HepG2 (cell line): Measurements from ENCODE around the gene AHNAK. TPM values are rescaled to one million over a fixed set of nuclear protein-coding genes. Genes with fewer than 3 reads are reported as not detected.

Experiments used
- ATF5 ChIP-seq: sonication (generic); formaldehyde crosslinking; IDR thresholded peaks from 2 replicates; pipeline ENCODE4 v1.4.0; 2020; ENCODE audit warnings: mild to moderate bottlenecking, low read depth, missing genetic modification reagents
- FOXK2 ChIP-seq: fragments of 450-650 bp; IDR thresholded peaks from 2 replicates; pipeline ENCODE4 v1.6.1; 2016
- HOXA5 ChIP-seq: sonication (generic); formaldehyde crosslinking; IDR thresholded peaks from 2 replicates; pipeline ENCODE4 v1.4.0; 2020; ENCODE audit warnings: missing genetic modification reagents
- KLF6 ChIP-seq: IDR thresholded peaks from 2 replicates; pipeline ENCODE4 v1.8.0; 2016; ENCODE audit warnings: missing biosample characterization, missing genetic modification reagents
- NFE2 ChIP-seq: sonication (generic); formaldehyde crosslinking; IDR thresholded peaks from 2 replicates; pipeline ENCODE4 v1.4.0; 2020; ENCODE audit warnings: missing genetic modification reagents
- SALL1 ChIP-seq: sonication (generic); formaldehyde crosslinking; IDR thresholded peaks from 2 replicates; pipeline ENCODE4 v1.8.0; 2022; ENCODE audit warnings: mild to moderate bottlenecking, missing genetic modification reagents
- SNAPC4 ChIP-seq: sonication (generic); formaldehyde crosslinking; IDR thresholded peaks from 2 replicates; pipeline ENCODE4 v1.4.0; 2020; ENCODE audit warnings: mild to moderate bottlenecking, missing genetic modification reagents
- ZFP37 ChIP-seq: sonication (generic); formaldehyde crosslinking; IDR thresholded peaks from 2 replicates; pipeline ENCODE4 v1.4.0; 2020; ENCODE audit warnings: missing genetic modification reagents, borderline replicate concordance
- ZGPAT ChIP-seq: IDR thresholded peaks from 2 replicates; pipeline ENCODE4 v1.6.1; 2016; ENCODE audit warnings: mild to moderate bottlenecking
- ZHX2 ChIP-seq, 2 experiments: sonication (generic) in 1 of 2; formaldehyde crosslinking in 1 of 2; IDR thresholded peaks; 2 replicates each; pipeline versions ENCODE4 v1.6.1 to v1.9.0; 2014 to 2022; ENCODE audit warnings: antibody characterized with exemption in 1 of 2, borderline replicate concordance in 1 of 2, inconsistent platforms in 1 of 2, low read depth in 1 of 2, missing genetic modification reagents in 1 of 2
- ZIK1 ChIP-seq: sonication (generic); formaldehyde crosslinking; IDR thresholded peaks from 2 replicates; pipeline ENCODE4 v1.5.0; 2020; ENCODE audit warnings: mild to moderate bottlenecking, low read depth, missing genetic modification reagents, borderline replicate concordance
- ZNF780A ChIP-seq: sonication (generic); formaldehyde crosslinking; IDR thresholded peaks from 2 replicates; pipeline ENCODE4 v1.8.0; 2022; ENCODE audit warnings: mild to moderate bottlenecking, missing genetic modification reagents, moderate library complexity
- polyA plus RNA-seq, 8 experiments: library from polyadenylated mRNA; depleted of rRNA in 3 of 8; stranded (reverse) in 7 of 8; unstranded in 1 of 8; fragments of >200 nt; fragmentation: Illumina TruSeq in 4 of 8; extraction: Trizol in 4 of 8; gene quantifications; 2 replicates each; pipeline versions ENCODE4 v1.2.1 to v1.2.3, GENCODE V29; 2011 to 2016; ENCODE audit warnings: low read depth in 4 of 8, missing spikeins in 1 of 8, mixed read lengths in 1 of 8; ENCODE audit not compliant: insufficient read depth in 1 of 8
- total RNA-seq, 5 experiments: library from RNA; depleted of rRNA; stranded (reverse); fragments of >200 nt; fragmentation: Illumina TruSeq; extraction: Trizol; gene quantifications; 2 replicates each; pipeline ENCODE4 v1.2.3, GENCODE V29; 2016; ENCODE audit warnings: low read depth in 1 of 5

AHNAK gene
- total and polyA plus RNA-seq, 2 of the 13 experiments (the other 11 are each of a cell fraction or from before 2014, with no cell fraction given): 23.4 to 25.0 TPM

GRCh38 chr11:62508336-62509058 lies 38.1 kb downstream of the AHNAK start (continued):
- TF ChIP-seq ZHX2 (IDR thresholded peaks at IDR 0.05; ENCODE audit: low read depth): no peak
- no peak for TF ChIP-seq ZHX2 (CRISPR knock-in tag; IDR thresholded peaks at IDR 0.05; ENCODE audit: borderline replicate concordance)
- TF ChIP-seq ZIK1 (CRISPR knock-in tag): no peak
- no peak for TF ChIP-seq NFE2 (CRISPR knock-in tag)
- no peak for TF ChIP-seq ZFP37 (CRISPR knock-in tag)
- 0 out of 2 replicates have a peak, but pooled peaks have one; percentile 28 for TF ChIP-seq ZGPAT
- no peak for TF ChIP-seq ZNF780A
- TF ChIP-seq SNAPC4 (CRISPR knock-in tag): no peak
- peak; percentile 21; the same call in 1 of the 2 replicates for TF ChIP-seq FOXK2
- no peak for TF ChIP-seq KLF6
- peak; percentile 79 for TF ChIP-seq SALL1 (CRISPR knock-in tag)
- TF ChIP-seq HOXA5 (CRISPR knock-in tag): no peak
- no peak for TF ChIP-seq ATF5 (CRISPR knock-in tag)
